ENCODE results near the gene CCR9. TPM values are rescaled to one million over a fixed set of nuclear protein-coding genes. Genes with fewer than 3 reads are reported as not detected.

Gene CCR9
- total RNA-seq, 2 experiments from 2014 or later, result 0.32 TPM; not detected in 1

GRCh38 chr3:45915059-45915439 is 28.7 kb downstream of the CCR9 start:
- no peak for DNase-seq (ENCODE audit: low spot score)
- Histone ChIP-seq H3K4me2 (ENCODE audit: low read length) (no peak overlapping the region), H3K27ac (ENCODE audit: low read depth, low read length, poor library complexity, severe bottlenecking) (no peak overlapping the region), H3K9me2 (ENCODE audit: insufficient read depth, low read length) (no peaks in the 10 kb centered on the region), H3K36me3 (ENCODE audit: insufficient read depth, low read length) (no peaks in the 10 kb centered on the region), H2AFZ (ENCODE audit: low read length) (no peak overlapping the region), H3K4me3 (ENCODE audit: low read depth, low read length, poor library complexity, severe bottlenecking) (no peak overlapping the region), H3K9me3 (ENCODE audit: low read length) (no peaks in the 10 kb centered on the region), H3K79me2 (ENCODE audit: insufficient read depth, low read depth, low read length) (no peaks in the 10 kb centered on the region), H3K4me1 (ENCODE audit: insufficient read depth, low read length, poor library complexity, severe bottlenecking) (no peaks in the 10 kb centered on the region), H4K20me1 (ENCODE audit: insufficient read depth, low read length) (no peaks in the 10 kb centered on the region)
- intact Hi-C loops (cut with micrococcal nuclease; ENCODE audit: unreplicated experiment), result no loop called here
- no TSS peak for BruUV-seq (replicated peaks)
- ChIA-PET CTCF (ENCODE audit: unreplicated experiment) (no interaction called here), POLR2A (no interaction called here)
- TF ChIP-seq CTCF (conservative IDR thresholded peaks at IDR 0.05; ENCODE audit: low read length) (no peak), EZH2phosphoT487 (IDR thresholded peaks at IDR 0.05; ENCODE audit: borderline replicate concordance, low read depth, low read length) (no peak)

- H3K9me3 ChIP-seq (ENCODE audit: low read length), result no peaks in the 10 kb centered on the region
- no peaks in the 10 kb centered on the region for H3K79me2 ChIP-seq (ENCODE audit: insufficient read depth, low read depth, low read length)
- ChIA-PET POLR2A (no interaction called here), CTCF (ENCODE audit: unreplicated experiment) (no interaction called here)
- H4K20me1 ChIP-seq (ENCODE audit: insufficient read depth, low read length), result no peaks in the 10 kb centered on the region
- TF ChIP-seq CTCF (conservative IDR thresholded peaks at IDR 0.05; ENCODE audit: low read length) (no peak), EZH2phosphoT487 (IDR thresholded peaks at IDR 0.05; ENCODE audit: borderline replicate concordance, low read depth, low read length) (no peak)
- no peak overlapping the region for H3K4me2 ChIP-seq (ENCODE audit: low read length)
- intact Hi-C loops (cut with micrococcal nuclease; ENCODE audit: unreplicated experiment), result no loop called here
- no peak overlapping the region for H2AFZ ChIP-seq (ENCODE audit: low read length)
- H3K4me1 ChIP-seq (ENCODE audit: insufficient read depth, low read length, poor library complexity, severe bottlenecking), result no peaks in the 10 kb centered on the region
- no TSS peak for BruUV-seq (replicated peaks)
- no peak overlapping the region for H3K27ac ChIP-seq (ENCODE audit: low read depth, low read length, poor library complexity, severe bottlenecking)
- no peak overlapping the region for H3K4me3 ChIP-seq (ENCODE audit: low read depth, low read length, poor library complexity, severe bottlenecking)
- H3K9me2 ChIP-seq (ENCODE audit: insufficient read depth, low read length), result no peaks in the 10 kb centered on the region
- H3K36me3 ChIP-seq (ENCODE audit: insufficient read depth, low read length), result no peaks in the 10 kb centered on the region
- no peak for DNase-seq (ENCODE audit: low spot score)
Measured at GRCh38 chr3:45915518-45916231, 29.3 kb downstream of the CCR9 start.

- BruUV-seq (replicated peaks), result no TSS peak
Measured at GRCh38 chr3:45917146-45917898, 31.0 kb downstream of the CCR9 start.

More at GRCh38 chr3:45917146-45917898, 31.0 kb downstream of the CCR9 start:
- intact Hi-C loops (cut with micrococcal nuclease; ENCODE audit: unreplicated experiment), result no loop called here
- Histone ChIP-seq H3K9me2 (ENCODE audit: insufficient read depth, low read length) (no peaks in the 10 kb centered on the region), H3K4me3 (ENCODE audit: low read depth, low read length, poor library complexity, severe bottlenecking) (no peak overlapping the region), H3K9me3 (ENCODE audit: low read length) (no peaks in the 10 kb centered on the region), H3K4me1 (ENCODE audit: insufficient read depth, low read length, poor library complexity, severe bottlenecking) (no peaks in the 10 kb centered on the region), H3K79me2 (ENCODE audit: insufficient read depth, low read depth, low read length) (no peaks in the 10 kb centered on the region), H3K27ac (ENCODE audit: low read depth, low read length, poor library complexity, severe bottlenecking) (no peak overlapping the region), H3K4me2 (ENCODE audit: low read length) (no peak overlapping the region), H3K36me3 (ENCODE audit: insufficient read depth, low read length) (peaks cover 10% of the 10 kb centered on the region), H4K20me1 (ENCODE audit: insufficient read depth, low read length) (no peaks in the 10 kb centered on the region), H2AFZ (ENCODE audit: low read length) (no peak overlapping the region)
- POLR2A ChIA-PET, result no interaction called here
- DNase-seq (ENCODE audit: low spot score), result no peak
- TF ChIP-seq EZH2phosphoT487 (IDR thresholded peaks at IDR 0.05; ENCODE audit: borderline replicate concordance, low read depth, low read length) (no peak), CTCF (conservative IDR thresholded peaks at IDR 0.05; ENCODE audit: low read length) (no peak)
- CTCF ChIA-PET (ENCODE audit: unreplicated experiment), result no interaction called here

All from OCI-LY7 (cell line).